OCI-LY3 (cell line): ENCODE results near the gene EBP.
"Not testable (repeated sequence)": the region's sequence is repeated elsewhere in the genome, so short reads cannot be mapped to it uniquely, and the experiment has no call there.

Experiments
- H2AFZ ChIP-seq: fragments of 200-600, 300-600 bp; shearing (Covaris generic); 2 replicates; pipeline ENCODE4 v1.6.0; 2014; ENCODE audit warnings: antibody characterized with exemption, low read depth, low read length
- H3K27ac ChIP-seq: fragments of 200-600, 300-600 bp; sonication (generic); 2 replicates; pipeline ENCODE4 v1.5.1; 2014; ENCODE audit warnings: mild to moderate bottlenecking, low read length, moderate library complexity, mixed read lengths
- H3K27me3 ChIP-seq: fragments of 200-600, 300-600 bp; sonication (generic); 2 replicates; pipeline ENCODE4 v1.6.1; 2014; ENCODE audit warnings: low read depth, low read length, mixed read lengths
- H3K36me3 ChIP-seq: fragments of 200-600, 300-600 bp; sonication (generic); replicated peaks from 2 replicates; pipeline ENCODE3; 2014; ENCODE audit warnings: low read depth, low read length, mixed read lengths
- H3K4me1 ChIP-seq: fragments of 300-600, 200-600 bp; sonication (generic); 2 replicates; pipeline ENCODE4 v1.6.1; 2014; ENCODE audit warnings: low read length, mixed read lengths
- H3K4me2 ChIP-seq: fragments of 200-600, 300-600 bp; sonication (generic); 2 replicates; pipeline ENCODE4 v1.6.1; 2014; ENCODE audit warnings: low read length, mixed read lengths
- H3K4me3 ChIP-seq: fragments of 300-600, 200-600 bp; sonication (generic); 2 replicates; pipeline ENCODE4 v1.5.1; 2014; ENCODE audit warnings: antibody characterized with exemption, mild to moderate bottlenecking, low read length, moderate library complexity
- H3K79me2 ChIP-seq: fragments of 300-600, 200-600 bp; shearing (Covaris generic); 2 replicates; pipeline ENCODE4 v1.6.1; 2014; ENCODE audit warnings: mild to moderate bottlenecking, low read length, mixed read lengths
- H3K9ac ChIP-seq: fragments of 300-600, 200-600 bp; shearing (Covaris generic); 2 replicates; pipeline ENCODE4 v1.6.0; 2014; ENCODE audit warnings: mild to moderate bottlenecking, low read length, moderate library complexity
- H3K9me3 ChIP-seq: fragments of 200-600, 300-600 bp; shearing (Covaris generic); 2 replicates; pipeline ENCODE4 v1.6.1; 2014; ENCODE audit warnings: low read length, mixed read lengths; ENCODE audit not compliant: insufficient read depth
- H4K20me1 ChIP-seq: fragments of 200-600, 300-600 bp; sonication (generic); 2 replicates; pipeline ENCODE4 v1.6.1; 2016; ENCODE audit warnings: low read length, mixed read lengths; ENCODE audit not compliant: insufficient read depth
- CTCF ChIP-seq: fragments of 200-600, 300-600 bp; sonication (generic); IDR thresholded peaks from 2 replicates; pipeline ENCODE4 v1.5.1; 2014; ENCODE audit warnings: antibody characterized with exemption, low read length, low read depth
- EZH2phosphoT487 ChIP-seq: fragments of 200-600 bp; shearing (Covaris generic); IDR thresholded peaks from 2 replicates; pipeline ENCODE4 v1.6.1; 2018; ENCODE audit warnings: antibody characterized with exemption, mixed run types, low read depth

Gene EBP

GRCh38 chrX:48520976-48521352 is 644 bp upstream of the EBP start:
- peak overlapping the region; percentile 97 for H3K4me2 ChIP-seq
- TF ChIP-seq CTCF (no peak), EZH2phosphoT487 (no peak)
- peak overlapping the region; percentile 82 for H3K9ac ChIP-seq
- H3K36me3 ChIP-seq: peaks cover 17% of the 10 kb centered on the region
- peaks cover 31% of the 10 kb centered on the region for H3K79me2 ChIP-seq
- H3K4me1 ChIP-seq: peaks cover 14% of the 10 kb centered on the region
- no peaks in the 10 kb centered on the region for H3K9me3 ChIP-seq
- H2AFZ ChIP-seq: peak overlapping the region; percentile 58
- peak overlapping the region; percentile 97 for H3K4me3 ChIP-seq
- H4K20me1 ChIP-seq: no peaks in the 10 kb centered on the region
- H3K27ac ChIP-seq: peak overlapping the region; percentile 90
- no peaks in the 10 kb centered on the region for H3K27me3 ChIP-seq

- TF ChIP-seq EZH2phosphoT487: no peak
- no peak for TF ChIP-seq CTCF
- H3K4me2 ChIP-seq: peak overlapping the region; percentile 92
These were observed 683 bp downstream of the EBP start for GRCh38 chrX:48522291-48522690.

GRCh38 chrX:48523682-48524081 is 2.1 kb downstream of the EBP start:
- no peaks in the 10 kb centered on the region for H4K20me1 ChIP-seq
- peaks cover 31% of the 10 kb centered on the region for H3K79me2 ChIP-seq
- no peak overlapping the region for H2AFZ ChIP-seq
- H3K4me1 ChIP-seq: peaks cover 14% of the 10 kb centered on the region
- no peaks in the 10 kb centered on the region for H3K27me3 ChIP-seq
- no peak overlapping the region for H3K9ac ChIP-seq
- H3K36me3 ChIP-seq: peaks cover 34% of the 10 kb centered on the region
- no peak for TF ChIP-seq EZH2phosphoT487
- TF ChIP-seq CTCF: no peak
- H3K27ac ChIP-seq: no peak overlapping the region
- H3K4me3 ChIP-seq: no peak overlapping the region
- no peaks in the 10 kb centered on the region for H3K9me3 ChIP-seq
- H3K4me2 ChIP-seq: no peak overlapping the region

More at GRCh38 chrX:48522291-48522690, 683 bp downstream of the EBP start:
- Histone ChIP-seq H3K36me3 (peaks cover 25% of the 10 kb centered on the region), H3K4me3 (peak overlapping the region; percentile 97), H3K4me1 (peaks cover 14% of the 10 kb centered on the region), H3K27ac (peak overlapping the region; percentile 90), H3K27me3 (no peaks in the 10 kb centered on the region), H3K9ac (peak overlapping the region; percentile 97), H3K79me2 (peaks cover 31% of the 10 kb centered on the region), H4K20me1 (no peaks in the 10 kb centered on the region), H2AFZ (no peak overlapping the region; the same call in 1 of the 2 replicates), H3K9me3 (no peaks in the 10 kb centered on the region)

DNA sequence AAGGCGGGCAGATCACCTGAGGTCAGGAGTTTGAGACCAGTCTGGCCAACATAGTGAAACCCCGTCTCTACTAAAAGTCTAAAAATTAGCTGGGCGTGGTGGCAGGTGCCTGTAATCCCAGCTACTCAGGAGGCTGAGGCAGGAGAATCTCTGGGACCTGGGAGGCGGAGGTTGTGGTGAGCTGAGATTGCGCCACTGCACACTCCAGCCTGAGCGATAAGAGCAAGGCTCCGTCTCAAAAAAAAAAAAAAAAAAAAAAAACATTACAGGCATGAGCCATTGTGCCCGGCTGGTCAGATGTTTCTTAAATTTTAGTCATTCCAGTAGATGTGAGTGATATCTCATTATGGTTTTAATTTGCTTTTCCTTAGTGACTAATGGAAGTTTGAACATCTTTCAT is 4.2 kb downstream of the EBP start:
- H3K4me1 ChIP-seq, H3K27me3 ChIP-seq, H3K27ac ChIP-seq, H2AFZ ChIP-seq, H3K4me2 ChIP-seq, H3K9me3 ChIP-seq, H3K4me3 ChIP-seq, H4K20me1 ChIP-seq, H3K9ac ChIP-seq: not testable (repeated sequence)
- H3K79me2 ChIP-seq: peaks cover 31% of the 10 kb centered on the region
- peaks cover 37% of the 10 kb centered on the region for H3K36me3 ChIP-seq

DNA sequence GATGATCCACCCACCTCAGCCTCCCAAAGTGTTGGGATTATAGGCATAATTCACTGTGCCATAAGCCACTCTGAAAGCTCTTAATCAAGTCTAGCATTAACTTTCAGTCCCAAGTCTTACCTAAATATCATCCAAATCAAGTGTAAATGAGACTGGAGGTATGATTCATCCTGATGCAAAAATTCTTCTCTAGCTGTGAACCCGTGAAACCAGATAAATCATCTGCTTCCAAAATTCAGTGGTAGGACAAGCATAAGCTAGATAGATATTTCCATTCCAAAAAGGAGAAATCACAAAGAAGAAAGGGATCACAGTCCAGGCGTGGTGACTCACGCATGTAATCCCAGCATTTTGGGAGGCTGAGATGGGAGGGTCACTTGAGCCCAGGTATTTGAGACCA is 9.1 kb downstream of the EBP start:
- no peak overlapping the region for H2AFZ ChIP-seq
- H4K20me1 ChIP-seq: no peaks in the 10 kb centered on the region
- no peaks in the 10 kb centered on the region for H3K27me3 ChIP-seq
- H3K27ac ChIP-seq: no peak overlapping the region
- no peak overlapping the region for H3K4me3 ChIP-seq
- H3K4me2 ChIP-seq: no peak overlapping the region
- H3K36me3 ChIP-seq: peaks cover 19% of the 10 kb centered on the region
- H3K9me3 ChIP-seq: no peaks in the 10 kb centered on the region
- H3K9ac ChIP-seq: no peak overlapping the region
- H3K4me1 ChIP-seq: no peaks in the 10 kb centered on the region
- TF ChIP-seq CTCF (no peak), EZH2phosphoT487 (no peak)
- no peaks in the 10 kb centered on the region for H3K79me2 ChIP-seq
